ENCODE data around the gene ICAM4. TPM values are rescaled to one million over a fixed set of nuclear protein-coding genes. Genes with fewer than 3 reads are reported as not detected.
"Not testable (repeated sequence)": the region's sequence is repeated elsewhere in the genome, so short reads cannot be mapped to it uniquely, and the experiment has no call there.

ICAM4 gene
- total RNA-seq, 1 donor from 2014 or later, result 1.8 TPM

- no peak for DNase-seq (ENCODE audit: extremely low read depth, low read depth, low spot score)
These were observed 18.7 kb upstream of the ICAM4 start for GRCh38 chr19:10268071-10268470.

GRCh38 chr19:10269333-10270179 lies 17.2 kb upstream of the ICAM4 start:
- DNase-seq (ENCODE audit: extremely low read depth, low read depth, low spot score), result peak; percentile 52

- DNase-seq (ENCODE audit: extremely low read depth, low read depth, low spot score), result no peak
These were observed 16.6 kb upstream of the ICAM4 start for GRCh38 chr19:10270180-10270615.

- peak; percentile 61 for DNase-seq (ENCODE audit: extremely low read depth, low read depth, low spot score)
These were observed 15.9 kb upstream of the ICAM4 start, which contains the start of gene ICAM1 for GRCh38 chr19:10270616-10271394. Gene ICAM1 (plus strand): TSS chr19:10271120. CDS start chr19:10271160, 40 bp downstream.

GRCh38 chr19:10271543-10272086 lies 15.1 kb upstream of the ICAM4 start:
- no peak for DNase-seq (ENCODE audit: extremely low read depth, low read depth, low spot score)

GRCh38 chr19:10274589-10274988 lies 12.2 kb upstream of the ICAM4 start:
- no peak for DNase-seq (ENCODE audit: extremely low read depth, low read depth, low spot score)

GRCh38 chr19:10277795-10278589 lies 8.8 kb upstream of the ICAM4 start:
- DNase-seq (ENCODE audit: extremely low read depth, low read depth, low spot score), result no peak

GRCh38 chr19:10278935-10279334 lies 7.8 kb upstream of the ICAM4 start:
- no peak for DNase-seq (ENCODE audit: extremely low read depth, low read depth, low spot score)

GRCh38 chr19:10279737-10280442 lies 6.9 kb upstream of the ICAM4 start:
- no peak for DNase-seq (ENCODE audit: extremely low read depth, low read depth, low spot score)

GRCh38 chr19:10282043-10282442 lies 4.7 kb upstream of the ICAM4 start:
- not testable (repeated sequence) for DNase-seq (ENCODE audit: extremely low read depth, low read depth, low spot score)

GRCh38 chr19:10283301-10284064 lies 3.3 kb upstream of the ICAM4 start:
- DNase-seq (ENCODE audit: extremely low read depth, low read depth, low spot score), result no peak

GRCh38 chr19:10284065-10284959 lies 2.4 kb upstream of the ICAM4 start:
- no peak for DNase-seq (ENCODE audit: extremely low read depth, low read depth, low spot score)

GRCh38 chr19:10284960-10285278 lies 1.8 kb upstream of the ICAM4 start:
- no peak for DNase-seq (ENCODE audit: extremely low read depth, low read depth, low spot score)

GRCh38 chr19:10285393-10285792 lies 1.4 kb upstream of the ICAM4 start:
- DNase-seq (ENCODE audit: extremely low read depth, low read depth, low spot score), result no peak

- DNase-seq (ENCODE audit: extremely low read depth, low read depth, low spot score), result no peak
These were observed 2.0 kb downstream of the ICAM4 start for GRCh38 chr19:10288662-10289166.

GRCh38 chr19:10289167-10289835 lies 2.5 kb downstream of the ICAM4 start:
- DNase-seq (ENCODE audit: extremely low read depth, low read depth, low spot score), result no peak

GRCh38 chr19:10289836-10290356 lies 3.1 kb downstream of the ICAM4 start, which contains the start of gene ICAM5:
Gene ICAM5 (plus strand): TSS chr19:10289952. CDS start chr19:10290044, 92 bp downstream.
- no peak for DNase-seq (ENCODE audit: extremely low read depth, low read depth, low spot score)
